ENCODE results near the gene RASA3. TPM values are rescaled to one million over a fixed set of nuclear protein-coding genes. Genes with fewer than 3 reads are reported as not detected.
A peak's percentile ranks its signal among the peaks of the same experiment; 100 is the strongest.
"Not testable (repeated sequence)": the region's sequence is repeated elsewhere in the genome, so short reads cannot be mapped to it uniquely, and the experiment has no call there.

RASA3 gene
- polyA plus RNA-seq, 10 donors = 18.1 to 25.4 (median 20.6) TPM

GRCh38 chr13:113990321-113990837, 142.0 kb downstream of the RASA3 start:
- DNase-seq = no peak

DNA sequence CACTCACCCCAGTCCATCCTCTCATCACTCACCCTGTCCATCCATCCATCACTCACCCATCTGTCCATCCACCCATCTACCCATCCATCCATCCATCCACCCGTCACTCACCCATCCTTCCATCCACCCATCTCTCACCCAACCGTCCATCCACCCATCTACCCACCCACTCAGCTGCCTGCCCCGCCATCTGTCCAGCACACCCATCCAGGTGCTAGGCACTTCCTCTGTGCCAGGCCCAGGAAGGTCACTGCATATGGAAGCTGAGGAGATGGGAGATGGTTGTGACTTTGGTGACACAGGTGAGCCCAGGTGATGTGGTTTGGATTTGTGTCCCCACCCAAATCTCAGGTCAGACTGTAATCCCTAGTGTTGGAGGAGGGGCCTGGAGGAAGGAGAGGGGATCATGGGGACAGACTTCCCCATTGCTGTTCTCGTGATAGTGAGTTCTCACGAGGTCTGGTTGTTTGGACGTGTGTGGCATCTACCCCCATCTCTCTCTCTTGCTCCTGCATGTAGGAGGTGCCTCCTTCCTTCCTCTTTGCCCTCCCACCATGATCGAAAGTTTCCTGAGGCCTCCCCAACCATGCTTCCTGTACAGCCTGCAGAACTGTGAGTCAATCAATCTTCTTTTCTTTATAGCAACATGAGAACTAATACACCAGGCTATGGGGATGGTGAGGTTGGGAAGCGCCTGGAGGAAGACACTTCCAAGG, 142.7 kb downstream of the RASA3 start:
- no peak for DNase-seq

DNA sequence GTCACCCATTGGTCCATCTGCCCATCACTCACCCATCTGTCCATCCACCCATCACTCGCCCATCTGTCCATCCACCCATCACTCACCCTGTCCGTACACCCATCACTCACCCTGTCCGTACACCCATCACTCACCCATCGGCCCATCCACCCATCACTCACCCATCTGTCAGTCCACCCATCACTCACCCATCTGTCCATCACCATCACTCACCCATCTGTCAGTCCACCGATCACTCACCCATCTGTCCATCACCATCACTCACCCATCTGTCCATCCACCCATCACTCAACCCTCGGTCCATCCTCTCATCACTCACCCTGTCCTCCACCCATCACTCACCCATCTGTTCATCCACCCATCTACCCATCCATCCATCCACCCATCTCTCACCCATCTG, 143.6 kb downstream of the RASA3 start:
- not testable (repeated sequence) for DNase-seq

GRCh38 chr13:113982296-113982661, 150.1 kb downstream of the RASA3 start:
- DNase-seq = no peak

- no peak for DNase-seq
Observed at GRCh38 chr13:113981611-113982295, 150.7 kb downstream of the RASA3 start.

- no peak for DNase-seq
Observed at GRCh38 chr13:113981194-113981605, 151.2 kb downstream of the RASA3 start.

- DNase-seq = no peak
Observed at GRCh38 chr13:113980489-113981064, 151.8 kb downstream of the RASA3 start.

DNA sequence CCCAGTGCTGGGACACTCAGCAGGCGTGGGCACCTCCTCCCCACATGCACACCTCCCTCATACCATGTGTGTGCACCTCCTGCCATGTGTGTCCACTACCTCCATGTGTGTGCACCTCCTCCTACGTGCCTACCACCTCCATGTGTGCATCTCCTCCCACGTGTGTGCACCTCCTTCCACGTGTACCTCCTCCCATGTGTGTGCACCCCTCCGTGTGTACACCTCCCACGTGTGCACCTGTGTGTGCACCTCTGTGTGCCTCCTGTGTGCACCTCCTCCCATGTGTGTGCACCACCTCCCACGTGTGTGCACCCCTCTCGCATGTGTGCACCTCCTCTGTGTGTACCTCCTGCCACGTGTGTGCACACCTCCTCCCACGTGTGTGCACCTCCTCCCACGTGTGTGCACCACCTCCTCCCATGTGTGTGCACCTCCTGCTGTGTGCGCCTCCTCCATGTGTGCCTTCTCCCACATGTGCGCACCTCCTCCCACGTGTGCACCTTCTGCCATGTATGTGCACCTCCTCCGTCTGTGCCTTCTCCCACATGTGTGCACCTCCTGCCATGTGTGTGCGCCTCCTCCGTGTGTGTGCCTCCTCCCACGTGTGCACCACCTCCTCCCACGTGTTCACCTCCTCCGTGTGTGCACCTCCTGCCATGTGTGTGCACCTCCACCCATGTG, 152.5 kb downstream of the RASA3 start:
- no peak for DNase-seq

GRCh38 chr13:113978741-113979481, 153.5 kb downstream of the RASA3 start:
- no peak for DNase-seq

DNA sequence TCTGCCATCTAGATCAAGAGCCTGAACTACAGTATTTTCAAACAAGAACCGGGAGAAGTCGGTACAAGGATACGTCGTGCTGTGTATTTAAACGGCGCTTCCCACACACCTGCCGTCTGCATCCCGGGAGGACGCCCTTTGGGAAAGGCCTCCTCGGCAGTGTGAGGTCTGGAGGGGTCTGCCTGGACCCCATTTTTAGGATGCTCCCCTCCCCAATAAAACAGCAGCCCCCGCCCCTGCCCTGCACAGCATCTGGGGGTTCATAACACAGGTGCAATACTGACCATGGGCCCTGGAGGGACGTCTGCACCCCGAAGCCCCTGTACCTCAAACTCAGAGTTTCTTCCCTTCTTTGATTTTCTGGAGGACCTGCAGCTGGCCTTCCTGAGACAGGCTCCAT, 154.4 kb downstream of the RASA3 start:
- no peak for DNase-seq

DNA sequence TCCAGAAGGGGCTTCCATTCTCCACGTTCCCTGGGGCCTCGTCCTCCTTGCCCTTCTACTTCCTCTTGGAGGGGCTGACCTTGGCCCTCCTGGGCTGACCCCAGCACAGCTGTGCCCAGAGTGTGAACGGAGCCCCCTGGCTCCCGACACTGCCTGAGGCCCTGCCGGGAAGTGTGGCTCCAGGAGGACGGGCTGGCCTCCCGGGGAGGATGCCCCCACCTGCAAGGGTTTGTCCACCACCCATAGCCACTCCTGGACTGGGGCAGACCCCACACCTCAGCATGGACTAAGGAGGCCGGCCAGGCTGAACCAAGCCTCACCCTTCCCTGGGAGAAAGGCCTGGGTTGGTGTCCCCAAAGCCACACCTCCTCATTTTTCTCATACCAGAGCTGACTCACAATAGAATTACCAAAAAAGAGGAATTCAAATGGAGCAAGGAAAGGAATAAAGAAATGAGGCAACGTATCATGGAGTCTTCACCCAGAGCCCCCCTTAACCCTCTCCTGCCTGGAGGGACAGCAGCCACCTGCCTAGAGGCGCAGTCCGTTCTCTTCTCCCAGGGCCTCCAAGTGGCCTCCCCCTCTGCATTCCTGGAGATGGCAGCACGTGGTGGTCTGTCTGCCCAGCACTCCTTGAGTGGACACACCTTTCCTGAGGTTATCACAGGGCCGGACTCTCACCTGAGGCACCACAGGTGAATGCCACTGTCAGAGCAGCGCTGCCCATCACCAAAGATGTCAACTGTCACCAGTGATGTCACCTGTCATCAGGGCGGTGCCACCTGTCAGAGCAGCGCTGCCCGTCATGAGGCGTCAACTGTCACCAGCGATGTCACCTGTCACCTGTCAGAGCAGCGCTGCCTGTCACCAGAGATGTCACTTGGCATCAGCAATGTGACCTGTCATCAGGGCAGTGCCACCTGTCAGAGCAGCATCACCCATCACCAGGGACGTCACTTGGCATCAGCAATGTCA, 155.4 kb downstream of the RASA3 start:
- peak in 1 of 3 donors; percentile 49 for DNase-seq

- no peak for DNase-seq
Observed at GRCh38 chr13:113975416-113975815, 157.0 kb downstream of the RASA3 start.

GRCh38 chr13:113974304-113975281, 157.8 kb downstream of the RASA3 start:
- DNase-seq = no peak

DNA sequence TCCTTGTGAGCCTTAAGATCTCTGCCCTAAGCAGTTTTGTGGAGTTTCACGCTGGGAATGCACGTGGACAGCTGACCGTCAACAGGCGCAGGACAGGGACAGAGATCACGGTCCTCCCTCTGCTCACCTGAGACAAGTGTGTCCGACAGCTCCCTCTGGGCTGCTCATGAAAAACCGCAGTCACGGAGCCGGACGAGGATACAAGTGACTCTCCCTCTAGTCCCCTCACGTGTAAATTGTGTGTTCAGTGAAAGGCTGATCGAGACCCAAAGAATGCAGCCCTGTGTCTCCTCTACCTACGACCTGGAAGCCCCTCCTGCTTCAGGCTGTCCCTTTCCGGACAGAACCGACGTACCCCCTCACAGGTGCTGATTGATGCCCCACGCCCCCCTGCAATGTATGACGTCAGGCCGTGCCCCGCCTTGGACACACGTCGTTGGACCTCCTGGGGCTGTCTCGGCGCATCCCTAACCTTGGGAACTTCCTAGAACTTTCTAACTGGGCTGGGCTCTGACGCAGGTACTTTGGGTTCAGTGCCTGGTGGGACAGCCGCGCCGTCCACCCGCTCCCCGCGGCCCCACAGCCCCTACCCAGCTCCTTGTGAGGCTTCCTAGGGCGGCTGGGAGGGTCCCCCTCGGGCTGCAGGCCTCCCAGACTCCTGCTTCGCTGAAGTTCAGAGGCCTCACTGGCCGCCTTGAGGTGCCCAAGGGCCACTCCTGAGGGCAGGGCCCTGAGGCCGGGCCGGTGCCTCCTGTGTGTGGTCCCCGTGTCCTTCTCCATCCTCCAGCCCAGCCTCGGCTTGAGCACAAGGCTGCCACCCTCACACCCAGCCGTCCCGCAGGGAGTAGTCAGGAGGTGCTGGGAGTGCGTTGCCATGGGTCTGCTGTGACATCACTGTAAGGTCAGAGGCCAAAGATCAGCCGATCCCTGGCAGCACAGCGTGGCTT, 158.9 kb downstream of the RASA3 start, which contains the start of gene C13orf46:
TSS of gene C13orf46 (minus strand) at position 859 of the 947 bp plus-strand sequence. CDS start at position 780, 79 bp downstream.
- DNase-seq = no peak

GRCh38 chr13:113972451-113973217, 159.8 kb downstream of the RASA3 start:
- no peak for DNase-seq

GRCh38 chr13:113971471-113972231, 160.8 kb downstream of the RASA3 start:
- no peak for DNase-seq

Data from muscle of back (tissue), 11 donors.